HG03045 (cell line): Measurements from ENCODE around the gene EZH2.
A peak's percentile ranks its signal among the peaks of the same experiment; 100 is the strongest.

Experiments used
- ATAC-seq: cut with Tn5 transposase; IDR thresholded peaks from one replicate; pipeline ENCODE4 v1.9.1; 2021; ENCODE audit warnings: mild to moderate bottlenecking, moderate library complexity; ENCODE audit not compliant: unreplicated experiment

The EZH2 gene

DNA sequence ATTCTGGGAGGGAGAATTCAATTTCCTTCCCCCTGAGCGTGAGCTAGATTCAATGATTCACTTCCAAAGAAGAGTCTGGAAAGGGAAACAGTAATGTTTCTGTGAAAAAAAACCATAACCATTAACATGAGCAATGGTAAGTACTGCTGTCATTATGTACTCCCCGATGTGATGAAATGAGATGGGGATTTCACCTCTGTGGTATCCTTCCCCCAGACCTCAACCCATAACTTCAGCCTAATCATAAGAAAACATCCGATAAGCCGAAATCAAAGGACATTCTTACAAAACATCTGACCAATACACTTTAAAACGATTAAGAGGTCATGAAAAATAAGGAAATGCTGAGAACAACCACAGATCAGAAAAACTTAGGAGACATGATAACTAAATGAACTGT is 27.2 kb downstream of the EZH2 start:
- peak; percentile 47 for ATAC-seq

DNA sequence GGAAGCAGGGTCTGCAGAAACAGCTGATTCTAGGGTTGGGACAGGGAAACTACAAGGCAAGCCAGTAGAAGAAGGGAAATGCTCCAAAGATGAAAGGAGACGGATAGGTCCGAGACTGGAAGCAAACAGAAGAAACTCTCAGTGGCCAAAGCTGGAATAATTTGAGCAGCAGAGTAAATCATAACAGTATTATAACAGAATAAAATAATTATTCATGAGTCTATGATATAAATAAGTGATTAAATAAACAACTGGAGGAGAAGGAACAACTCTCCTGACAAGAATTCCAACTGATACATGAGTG is 27.6 kb downstream of the EZH2 start:
- peak; percentile 16 for ATAC-seq

DNA sequence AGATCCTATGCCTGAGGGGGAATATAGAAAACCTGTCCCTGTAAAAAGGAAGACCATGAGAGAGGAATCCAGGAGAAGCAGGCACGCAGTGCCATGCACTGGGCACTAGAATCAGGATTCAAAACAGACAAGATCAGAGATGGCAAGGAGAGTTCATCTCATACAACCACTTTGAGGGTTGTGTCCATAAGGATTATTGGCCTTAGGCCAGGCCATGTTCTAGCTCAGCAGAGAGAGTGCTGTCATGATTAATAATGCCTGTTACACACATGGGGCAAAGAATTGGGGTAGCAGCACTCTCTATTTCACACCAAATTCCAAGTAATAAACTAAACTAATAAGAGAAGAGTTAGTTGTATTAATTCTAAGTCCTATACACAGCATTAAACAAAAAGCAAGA is 29.1 kb downstream of the EZH2 start:
- no peak for ATAC-seq

DNA sequence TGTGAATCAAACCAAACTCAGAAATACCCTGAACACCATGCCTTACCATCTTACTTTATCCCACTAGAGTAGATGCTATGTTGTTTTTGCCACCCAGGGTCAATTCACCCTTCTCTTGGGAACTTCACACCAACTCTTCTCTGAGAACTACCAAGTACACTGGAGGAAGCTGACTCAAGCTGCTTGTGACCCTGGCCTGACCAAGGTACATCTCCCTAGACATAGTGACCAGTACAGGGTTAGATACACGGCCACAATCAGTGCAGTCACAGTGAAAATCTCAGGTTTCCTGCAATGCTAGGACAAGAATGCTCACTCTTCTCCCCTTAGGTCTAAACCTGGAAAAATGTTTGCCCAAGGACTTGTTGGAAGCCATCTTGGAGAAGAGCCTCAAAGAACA is 31.8 kb downstream of the EZH2 start:
- no peak for ATAC-seq

DNA sequence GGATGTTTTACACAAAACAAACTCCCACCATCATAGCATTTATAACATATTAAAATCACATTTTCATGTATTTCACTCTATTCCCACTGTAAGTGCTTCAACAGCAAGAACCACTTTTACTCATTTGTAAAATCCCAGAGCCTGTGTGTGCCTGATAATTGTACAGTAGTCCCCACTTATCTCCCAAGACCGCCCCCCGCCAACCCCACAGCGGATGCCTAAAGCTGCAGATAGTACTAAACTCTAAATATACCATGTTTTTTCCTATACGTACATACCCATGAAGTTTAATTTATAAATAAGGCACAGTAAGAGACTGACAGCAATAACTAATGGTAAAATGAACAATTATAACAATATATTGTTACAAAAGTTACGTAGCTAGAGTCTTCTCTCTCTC is 33.5 kb downstream of the EZH2 start:
- ATAC-seq, result no peak

DNA sequence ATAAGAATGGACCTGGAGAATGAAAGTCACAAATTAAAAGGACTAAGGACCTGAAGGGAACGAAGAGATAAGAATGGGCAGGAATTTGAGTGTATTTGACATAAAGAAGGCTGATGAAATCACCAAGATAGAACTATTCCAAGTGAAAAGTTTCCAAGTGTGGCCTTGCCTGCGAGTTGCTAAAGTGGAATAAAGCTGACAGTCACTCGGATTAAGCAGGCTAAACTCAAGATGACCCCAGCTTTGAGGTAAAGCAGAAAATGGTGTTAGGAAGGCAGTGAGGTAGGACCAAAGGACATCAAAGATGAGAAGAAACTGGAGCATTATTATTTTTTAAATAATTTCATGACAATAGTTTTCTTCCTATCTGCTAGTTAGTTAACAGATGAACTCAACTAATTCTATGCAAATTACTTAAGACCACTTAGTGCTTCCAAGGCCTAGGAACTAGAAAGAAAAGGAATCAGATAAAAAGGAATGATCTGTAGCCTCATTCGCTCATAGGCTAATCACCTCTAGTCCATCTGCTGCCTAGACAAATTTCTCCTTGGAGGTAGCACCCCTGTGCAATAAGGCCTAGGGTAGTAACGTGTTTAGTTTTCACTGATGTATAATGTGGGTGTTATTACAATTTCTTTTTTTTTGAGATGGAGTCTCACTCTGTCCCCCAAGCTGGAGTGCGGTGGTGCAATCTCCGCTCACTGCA is 34.5 kb downstream of the EZH2 start:
- ATAC-seq, result no peak

DNA sequence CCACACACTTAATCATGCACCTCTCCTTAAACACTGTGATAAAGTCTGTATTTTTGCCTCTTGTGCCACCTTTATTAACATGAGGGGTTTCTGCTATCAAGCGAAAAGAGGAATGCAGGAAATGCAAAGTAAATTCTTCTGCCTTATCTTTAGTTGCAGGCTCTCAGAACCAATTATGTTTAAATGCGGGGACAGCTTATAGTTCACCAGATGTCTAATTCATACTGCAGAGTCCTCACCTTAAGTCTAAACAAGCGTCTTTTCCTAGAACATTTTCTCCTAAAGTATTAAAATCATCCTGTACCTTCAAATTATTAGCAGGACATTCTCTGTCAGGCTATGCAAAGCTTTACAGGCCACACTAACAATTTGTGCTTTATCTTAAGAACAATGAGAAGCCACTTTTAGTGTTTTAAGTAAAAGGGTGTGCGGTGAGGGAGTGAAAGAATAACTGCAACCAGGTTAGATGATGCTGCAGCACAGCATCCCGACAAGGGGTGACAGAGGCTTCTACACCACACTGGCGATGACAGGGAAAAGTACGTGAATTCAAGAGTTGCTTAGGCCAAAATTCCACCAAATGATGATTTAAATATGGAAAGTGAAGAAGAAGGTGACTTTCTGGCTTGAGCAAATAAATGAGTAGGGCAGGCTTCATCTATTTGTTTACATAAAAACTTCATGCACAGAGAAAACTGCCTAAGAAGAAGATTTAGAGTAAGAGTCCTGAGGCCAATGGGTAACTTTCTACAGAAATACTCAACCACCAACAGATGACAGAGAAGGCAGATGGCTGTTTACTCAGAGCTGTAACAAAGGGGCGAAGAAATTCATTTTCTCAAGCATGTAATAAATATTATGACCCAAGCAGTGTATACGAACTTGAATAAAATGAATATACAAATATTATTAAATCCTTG is 36.0 kb downstream of the EZH2 start:
- ATAC-seq, result no peak

DNA sequence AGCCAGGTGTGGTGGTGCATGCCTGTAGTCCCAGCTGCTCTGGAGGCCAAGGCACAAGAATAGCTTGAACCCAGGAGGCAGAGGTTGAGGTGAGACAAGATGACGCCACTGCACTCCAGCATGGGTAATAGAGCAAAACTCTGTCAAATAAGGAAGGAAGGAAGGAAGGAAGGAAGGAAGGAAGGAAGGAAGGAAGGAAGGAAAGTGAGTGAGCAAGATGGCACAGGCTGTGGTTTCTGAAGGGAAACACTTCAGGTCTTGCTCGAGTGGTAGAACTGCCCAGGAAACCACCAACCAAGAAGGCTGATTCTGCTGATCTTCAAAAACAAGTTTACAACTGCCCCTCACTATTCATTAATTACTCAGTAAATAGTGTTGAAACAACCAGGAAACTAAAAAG is 45.2 kb downstream of the EZH2 start:
- ATAC-seq, result no peak

DNA sequence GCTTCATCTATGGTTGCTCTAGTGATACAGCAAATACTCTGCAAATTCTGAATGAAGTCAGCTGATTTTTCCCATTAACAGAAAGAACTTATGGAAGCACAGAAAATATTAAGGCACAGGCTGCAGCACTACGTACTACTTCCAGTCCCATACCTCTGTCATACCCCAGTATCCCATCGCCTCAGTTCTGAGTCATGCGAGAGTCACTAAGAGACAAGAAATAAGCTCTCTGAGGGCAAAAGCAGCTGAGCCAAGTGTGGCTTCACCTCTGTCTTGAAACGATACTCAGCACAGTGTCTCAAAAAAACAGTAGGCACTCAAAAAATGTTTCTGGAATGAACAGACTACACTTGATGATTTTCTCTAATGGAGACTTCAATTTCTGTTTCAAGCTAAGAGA is 48.2 kb downstream of the EZH2 start:
- no peak for ATAC-seq

DNA sequence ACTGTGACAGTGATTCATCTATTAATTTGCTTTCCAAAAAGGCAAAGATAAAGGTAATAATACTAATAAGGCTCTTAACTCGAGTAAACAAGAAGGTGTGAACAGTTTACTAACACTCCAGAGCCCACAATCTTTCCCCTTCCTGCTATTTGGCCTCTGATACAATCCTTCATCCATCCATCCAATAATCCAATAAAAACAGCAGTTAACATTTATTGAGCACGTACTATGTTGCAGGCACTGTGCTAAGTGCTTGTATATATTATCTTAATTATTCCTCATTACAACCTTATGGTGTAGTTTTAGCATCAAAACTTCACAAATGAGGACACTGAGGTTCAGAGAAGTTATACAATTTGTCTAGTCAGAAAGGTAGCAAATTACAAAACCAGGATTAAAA is 49.5 kb downstream of the EZH2 start:
- no peak for ATAC-seq

DNA sequence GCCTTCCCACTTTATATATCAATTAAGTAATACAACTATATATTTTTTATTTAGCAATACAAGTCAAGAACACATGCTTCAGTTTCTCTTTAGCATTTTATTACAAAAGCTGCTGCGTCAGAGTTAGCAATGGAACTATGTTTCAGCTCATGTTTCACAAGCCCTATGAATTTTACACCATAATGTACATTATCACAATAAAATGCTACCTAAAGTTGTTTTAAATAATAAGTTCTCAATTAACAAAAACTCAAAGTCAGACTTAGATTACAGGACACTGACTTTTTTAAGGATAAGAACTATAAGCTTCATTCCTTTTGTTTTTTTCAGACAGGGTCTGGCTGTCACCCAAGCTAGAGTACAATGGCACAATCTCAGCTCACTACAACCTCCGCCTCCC is 52.3 kb downstream of the EZH2 start:
- ATAC-seq, result no peak

DNA sequence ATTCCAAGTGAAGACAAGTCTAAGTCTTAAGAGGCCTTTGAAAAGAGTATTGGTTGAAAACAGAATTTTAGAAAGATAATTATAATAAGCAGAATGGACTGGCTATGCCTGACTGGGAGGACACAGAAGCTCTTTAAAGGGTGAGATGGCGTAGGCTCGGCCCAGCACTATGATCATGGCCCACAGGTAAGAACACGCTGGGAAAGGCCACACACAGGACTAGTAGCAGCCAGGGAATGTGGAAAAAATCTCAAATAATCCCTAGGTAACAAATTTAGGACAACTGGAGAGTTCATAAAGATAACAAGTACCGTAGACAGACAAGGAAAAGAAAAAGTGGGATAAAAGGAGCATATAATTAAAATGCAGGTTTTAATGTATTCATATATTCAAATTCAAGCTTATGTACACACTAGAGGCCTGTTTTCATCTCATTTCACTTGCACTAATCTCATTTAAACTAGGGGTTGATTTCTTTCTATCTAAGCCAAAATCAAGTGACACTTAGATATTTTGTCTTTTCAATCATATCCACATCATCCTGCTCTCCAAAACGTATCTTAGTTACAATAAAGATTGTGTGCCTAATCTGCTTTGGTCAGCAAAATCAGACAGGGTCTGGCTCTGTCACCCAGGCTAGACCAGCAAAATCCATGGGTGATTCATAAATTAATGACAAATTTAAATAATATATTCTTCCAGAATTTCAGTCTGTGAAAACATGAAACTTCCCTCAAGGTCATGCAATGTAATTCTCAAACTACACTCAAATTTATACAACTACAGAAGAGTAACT is 53.0 kb downstream of the EZH2 start:
- ATAC-seq, result no peak

DNA sequence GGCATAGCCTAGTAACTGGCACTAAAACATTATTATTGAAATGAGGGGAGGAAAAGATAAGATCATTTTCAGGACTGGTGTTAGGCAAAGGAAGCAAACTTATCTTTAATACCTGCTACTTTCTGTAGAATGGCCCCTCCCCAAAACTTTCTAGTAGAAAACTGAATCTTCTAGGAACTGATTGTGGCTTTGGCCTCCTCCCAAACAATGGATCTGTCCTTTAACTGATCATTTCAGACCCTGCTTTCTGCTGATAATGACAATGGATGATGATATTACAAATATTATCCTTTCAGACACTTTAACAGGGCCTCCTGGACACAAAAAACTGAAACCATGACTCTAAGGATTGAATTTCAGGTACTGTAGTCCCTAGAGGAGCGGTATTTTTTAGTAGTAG is 55.1 kb downstream of the EZH2 start:
- ATAC-seq, result no peak

DNA sequence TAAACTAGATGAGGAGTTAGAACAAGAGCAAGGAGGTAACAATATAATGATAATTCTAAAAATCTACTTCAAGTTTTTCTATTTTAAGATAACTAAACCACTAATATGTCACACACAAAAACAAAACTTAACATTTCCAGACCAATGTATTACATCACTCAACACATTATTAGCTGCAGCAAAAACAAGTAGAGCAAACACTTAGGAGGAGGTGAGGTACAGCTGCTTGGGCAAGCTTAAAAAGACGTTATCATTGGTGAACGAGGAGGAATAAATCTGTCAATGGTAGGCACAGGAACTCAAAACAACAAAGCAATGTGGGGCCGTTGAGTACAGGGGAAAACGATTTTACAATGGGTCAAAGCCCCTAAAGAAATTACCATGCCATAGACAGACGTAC is 58.8 kb downstream of the EZH2 start:
- ATAC-seq, result no peak

DNA sequence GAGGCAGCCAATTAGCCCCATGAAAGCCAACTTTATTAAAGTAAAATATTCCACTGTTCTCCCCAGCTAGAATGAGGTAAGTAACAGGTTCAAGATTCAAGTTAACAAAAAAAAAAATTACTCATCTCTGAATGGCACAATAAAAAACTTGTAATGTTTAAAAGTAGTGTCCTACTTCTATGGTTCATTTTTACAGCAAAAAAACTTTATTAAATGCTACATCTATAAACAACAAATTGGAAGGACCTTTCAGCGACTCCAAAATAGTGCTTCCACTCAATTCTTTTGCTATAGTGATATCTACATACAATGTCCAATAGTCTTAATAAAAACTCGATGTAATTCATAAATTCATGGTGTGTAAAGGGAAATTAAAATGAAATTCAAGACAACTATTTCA is 59.2 kb downstream of the EZH2 start:
- ATAC-seq, result no peak

DNA sequence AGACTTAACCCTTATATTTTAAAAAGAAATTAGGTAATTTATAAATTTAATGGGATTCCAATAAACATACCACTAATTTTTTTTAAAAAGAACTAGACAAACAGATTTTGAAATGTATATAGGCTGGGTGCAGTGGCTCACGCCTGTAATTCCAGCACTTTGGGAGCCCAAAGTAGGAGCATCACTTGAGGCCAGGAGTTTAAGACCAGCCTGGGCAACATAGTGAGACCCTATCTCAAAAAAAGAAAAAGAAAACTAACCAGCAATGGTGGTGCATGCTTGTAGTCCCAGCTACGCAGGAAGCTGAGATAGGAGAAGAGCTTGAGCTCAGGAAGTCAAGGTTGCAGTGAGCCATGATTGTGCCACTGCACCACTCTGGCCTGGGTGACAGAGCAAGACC is 62.7 kb downstream of the EZH2 start:
- no peak for ATAC-seq

DNA sequence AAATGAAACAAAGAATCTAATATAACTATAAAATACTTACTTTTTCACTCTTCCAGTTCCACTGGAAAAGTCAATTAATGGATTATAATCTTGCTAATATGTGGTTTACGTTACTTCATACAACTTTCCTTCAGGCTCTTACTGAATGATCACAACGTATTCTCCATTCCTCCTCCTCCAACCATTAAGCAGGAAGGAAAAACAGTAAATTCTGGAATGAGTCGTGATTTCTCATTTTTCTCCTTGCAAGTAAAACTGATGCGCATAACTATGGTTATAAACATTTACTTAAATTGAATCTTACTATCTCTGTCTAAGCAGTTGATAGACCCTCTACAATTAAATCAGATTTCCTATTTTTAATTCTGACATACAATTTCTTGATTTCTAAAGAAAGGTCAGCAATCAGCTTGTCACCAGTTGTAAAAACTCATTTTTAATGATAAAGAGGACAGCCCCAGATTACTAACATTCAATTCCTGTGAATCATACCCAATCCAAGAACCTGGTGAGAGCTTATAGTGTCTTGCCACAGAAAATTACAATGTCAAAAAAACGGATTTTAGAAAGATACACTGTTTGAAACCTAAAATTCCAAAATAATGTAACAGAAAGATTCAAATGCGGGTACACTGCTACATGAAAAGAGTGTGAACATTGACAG is 64.3 kb downstream of the EZH2 start:
- no peak for ATAC-seq

DNA sequence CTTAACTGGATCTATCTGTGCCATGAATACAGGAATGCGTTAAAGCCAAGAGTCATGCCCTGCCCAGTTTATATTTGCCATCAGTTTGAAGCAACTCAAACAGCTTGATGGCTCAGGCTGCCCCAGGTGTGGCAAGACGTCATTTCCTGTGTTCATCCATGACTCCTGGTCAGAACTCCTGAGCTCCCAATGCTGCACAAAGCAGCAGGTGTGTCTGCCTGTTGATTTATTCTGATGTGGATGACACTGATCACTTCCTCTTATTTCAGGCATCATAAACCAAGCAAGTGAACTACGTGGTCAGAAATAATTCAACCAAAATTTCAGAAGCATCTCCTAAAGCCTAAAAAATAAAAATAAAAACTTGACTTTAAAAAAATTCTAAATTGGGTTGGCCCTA is 68.5 kb downstream of the EZH2 start:
- no peak for ATAC-seq

DNA sequence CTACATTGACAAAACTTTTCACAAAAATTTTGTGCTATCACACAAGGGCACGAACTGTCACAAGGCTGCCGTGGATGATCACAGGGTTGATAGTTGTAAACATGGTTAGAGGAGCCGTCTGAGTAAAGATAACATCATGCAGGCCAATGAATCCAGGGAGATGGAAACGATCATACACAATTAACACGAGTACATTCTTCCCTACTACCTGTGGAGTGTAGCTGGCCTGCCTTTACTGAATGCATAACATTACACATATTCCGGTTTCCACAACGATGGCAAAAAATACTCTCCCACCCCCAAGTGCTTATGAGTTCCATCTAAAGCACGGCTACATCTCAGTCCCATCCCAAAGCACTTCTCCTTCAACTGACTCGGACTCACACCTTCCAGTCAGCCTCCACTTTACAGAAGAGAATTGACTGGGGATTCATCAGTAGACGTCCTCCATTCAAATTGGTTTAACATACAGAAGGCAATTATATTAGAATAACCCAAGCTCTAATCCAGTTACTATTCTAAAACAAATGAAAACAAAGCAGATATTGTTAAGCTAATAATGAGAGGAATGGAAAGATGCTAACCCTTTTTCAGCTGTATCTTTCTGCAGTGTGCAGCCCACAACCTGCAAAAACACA is 69.0 kb downstream of the EZH2 start:
- no peak for ATAC-seq

DNA sequence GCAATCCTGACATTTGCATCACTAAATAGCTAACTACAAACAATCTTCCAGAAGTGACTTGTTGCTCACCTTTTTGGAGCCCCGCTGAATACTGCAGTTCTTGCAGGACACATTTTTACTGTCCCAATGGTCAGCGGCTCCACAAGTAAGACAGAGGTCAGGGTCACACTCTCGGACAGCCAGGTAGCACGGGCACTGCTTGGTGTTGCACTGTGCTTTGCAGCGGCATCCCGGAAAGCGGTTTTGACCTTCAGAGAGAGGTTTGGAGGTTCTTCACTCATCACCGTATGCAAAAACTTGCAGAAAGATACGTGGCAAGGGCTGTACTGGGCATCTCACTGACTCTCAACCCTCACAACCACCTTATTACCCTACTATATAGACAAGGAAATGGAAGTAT is 70.2 kb downstream of the EZH2 start:
- ATAC-seq, result no peak

DNA sequence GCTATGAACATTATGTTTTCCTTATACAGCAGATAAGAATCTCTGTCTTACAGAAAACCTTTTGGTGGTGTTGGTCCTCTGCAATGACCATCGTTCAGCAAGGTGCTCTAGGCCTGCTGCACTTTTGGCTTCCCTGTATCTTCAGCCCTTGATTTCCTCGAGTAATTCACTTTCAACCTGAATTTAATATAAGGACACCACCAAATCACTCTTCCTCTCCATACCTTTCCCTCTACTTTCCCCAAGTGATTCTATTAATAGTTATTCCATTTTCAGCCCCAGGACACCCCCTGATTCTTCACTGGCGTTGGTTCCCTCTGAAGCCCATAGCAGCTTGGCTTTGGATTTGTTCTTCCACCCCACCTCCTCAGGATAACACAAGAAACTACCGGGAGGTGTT is 72.2 kb downstream of the EZH2 start:
- no peak for ATAC-seq
